MCF 10A (cell line): ENCODE data around the gene ZNF559. TPM values are rescaled to one million over a fixed set of nuclear protein-coding genes. Genes with fewer than 3 reads are reported as not detected.

Experiments
- BruUV-seq: library from RNA; stranded (reverse); fragments of 400-500 nt; replicated peaks from 2 replicates; lab custom pipeline; 2021; lab: Mats Ljungman, UMichigan
- CTCF ChIA-PET: fragments of 300-600 bp; sonication (Branson Sonifier 250); formaldehyde crosslinking; extraction: SDS; loops from one replicate; lab custom pipeline; 2021; ENCODE audit warnings: antibody characterized with exemption, inconsistent platforms; lab: Yijun Ruan, JAX
- POLR2A ChIA-PET: fragments of 300-600, 350-650 bp; sonication (Branson Sonifier 250); formaldehyde crosslinking; extraction: SDS; loops from one replicate; lab custom pipeline; 2020; ENCODE audit warnings: antibody characterized with exemption, inconsistent platforms; lab: Yijun Ruan, JAX
- DNase-seq: peaks from one replicate; pipeline ENCODE4 v3.0.0-alpha.2; 2018; ENCODE audit not compliant: unreplicated experiment
- H3K27ac Mint-ChIP-seq: one replicate; pipeline ENCODE4 v1.8.0; 2022; ENCODE audit warnings: mild to moderate bottlenecking, low read depth, mixed read lengths; ENCODE audit not compliant: unreplicated experiment
- H3K27me3 Mint-ChIP-seq: one replicate; pipeline ENCODE4 v1.8.0; 2022; ENCODE audit warnings: mixed read lengths; ENCODE audit not compliant: insufficient read depth, unreplicated experiment
- H3K36me3 Mint-ChIP-seq: one replicate; pipeline ENCODE4 v1.8.0; 2022; ENCODE audit warnings: mild to moderate bottlenecking, moderate library complexity, mixed read lengths; ENCODE audit not compliant: insufficient read depth, unreplicated experiment
- H3K4me1 Mint-ChIP-seq: one replicate; pipeline ENCODE4 v1.8.0; 2022; ENCODE audit warnings: mixed read lengths; ENCODE audit not compliant: insufficient read depth, unreplicated experiment
- H3K4me3 Mint-ChIP-seq: one replicate; pipeline ENCODE4 v1.8.0; 2022; ENCODE audit warnings: mild to moderate bottlenecking, moderate library complexity, mixed read lengths; ENCODE audit not compliant: unreplicated experiment
- H3K9me3 Mint-ChIP-seq: one replicate; pipeline ENCODE4 v1.8.0; 2022; ENCODE audit warnings: mixed read lengths; ENCODE audit not compliant: unreplicated experiment
- intact Hi-C: fragments of 100-400 bp; cut with micrococcal nuclease; formaldehyde crosslinking; loops from 2 replicates; pipeline ENCODE4 v1.14.1; 2022
- total RNA-seq: library from RNA; stranded (reverse); gene quantifications from 2 replicates; pipeline ENCODE4 v1.2.3, GENCODE V29; 2022
- TF ChIP-seq, protein P1 (sequence below): fragments of 200-600 bp; IDR thresholded peaks from one replicate; pipeline ENCODE4 v1.8.0; 2022; ENCODE audit warnings: antibody characterized with exemption, mild to moderate bottlenecking; ENCODE audit not compliant: unreplicated experiment

Gene ZNF559
- total RNA-seq, 1 experiment from 2014 or later: 10.7 TPM

DNA sequence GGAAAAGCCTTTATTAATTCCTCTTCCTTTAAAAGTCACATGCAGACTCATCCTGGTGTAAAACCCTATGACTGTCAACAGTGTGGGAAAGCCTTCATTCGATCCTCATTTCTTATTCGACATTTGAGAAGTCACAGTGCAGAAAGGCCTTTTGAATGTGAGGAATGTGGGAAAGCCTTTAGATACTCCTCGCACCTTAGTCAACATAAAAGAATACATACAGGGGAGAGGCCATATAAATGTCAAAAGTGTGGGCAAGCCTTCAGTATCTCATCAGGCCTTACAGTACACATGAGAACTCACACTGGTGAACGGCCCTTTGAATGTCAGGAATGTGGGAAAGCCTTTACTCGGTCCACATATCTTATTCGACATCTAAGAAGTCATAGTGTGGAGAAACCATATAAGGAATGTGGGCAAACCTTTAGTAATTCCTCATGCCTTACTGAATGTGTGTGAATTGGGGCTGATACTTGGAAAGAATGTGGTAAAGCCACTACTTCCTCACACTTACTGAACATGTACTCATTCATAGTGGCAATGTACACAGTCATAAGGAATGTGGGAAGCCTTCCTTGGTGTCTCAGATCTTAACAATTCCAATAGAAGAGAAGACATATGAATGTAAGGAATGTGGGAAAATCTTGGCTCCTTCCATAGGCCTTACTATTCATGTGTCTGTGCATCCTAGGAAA lies 18.8 kb downstream of the ZNF559 start:
- ChIA-PET POLR2A (no interaction called here), CTCF (no interaction called here)
- H3K4me3 Mint-ChIP-seq: no peak overlapping the region
- H3K36me3 Mint-ChIP-seq: peaks cover 24% of the 10 kb centered on the region
- TF ChIP-seq, protein P1, sequence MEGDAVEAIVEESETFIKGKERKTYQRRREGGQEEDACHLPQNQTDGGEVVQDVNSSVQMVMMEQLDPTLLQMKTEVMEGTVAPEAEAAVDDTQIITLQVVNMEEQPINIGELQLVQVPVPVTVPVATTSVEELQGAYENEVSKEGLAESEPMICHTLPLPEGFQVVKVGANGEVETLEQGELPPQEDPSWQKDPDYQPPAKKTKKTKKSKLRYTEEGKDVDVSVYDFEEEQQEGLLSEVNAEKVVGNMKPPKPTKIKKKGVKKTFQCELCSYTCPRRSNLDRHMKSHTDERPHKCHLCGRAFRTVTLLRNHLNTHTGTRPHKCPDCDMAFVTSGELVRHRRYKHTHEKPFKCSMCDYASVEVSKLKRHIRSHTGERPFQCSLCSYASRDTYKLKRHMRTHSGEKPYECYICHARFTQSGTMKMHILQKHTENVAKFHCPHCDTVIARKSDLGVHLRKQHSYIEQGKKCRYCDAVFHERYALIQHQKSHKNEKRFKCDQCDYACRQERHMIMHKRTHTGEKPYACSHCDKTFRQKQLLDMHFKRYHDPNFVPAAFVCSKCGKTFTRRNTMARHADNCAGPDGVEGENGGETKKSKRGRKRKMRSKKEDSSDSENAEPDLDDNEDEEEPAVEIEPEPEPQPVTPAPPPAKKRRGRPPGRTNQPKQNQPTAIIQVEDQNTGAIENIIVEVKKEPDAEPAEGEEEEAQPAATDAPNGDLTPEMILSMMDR: no peak
- no TSS peak for BruUV-seq
- H3K27ac Mint-ChIP-seq: no peak overlapping the region
- intact Hi-C loops: no loop called here
- no peaks in the 10 kb centered on the region for H3K4me1 Mint-ChIP-seq
- H3K27me3 Mint-ChIP-seq: no peaks in the 10 kb centered on the region
- peaks cover 49% of the 10 kb centered on the region for H3K9me3 Mint-ChIP-seq
- DNase-seq: no peak

DNA sequence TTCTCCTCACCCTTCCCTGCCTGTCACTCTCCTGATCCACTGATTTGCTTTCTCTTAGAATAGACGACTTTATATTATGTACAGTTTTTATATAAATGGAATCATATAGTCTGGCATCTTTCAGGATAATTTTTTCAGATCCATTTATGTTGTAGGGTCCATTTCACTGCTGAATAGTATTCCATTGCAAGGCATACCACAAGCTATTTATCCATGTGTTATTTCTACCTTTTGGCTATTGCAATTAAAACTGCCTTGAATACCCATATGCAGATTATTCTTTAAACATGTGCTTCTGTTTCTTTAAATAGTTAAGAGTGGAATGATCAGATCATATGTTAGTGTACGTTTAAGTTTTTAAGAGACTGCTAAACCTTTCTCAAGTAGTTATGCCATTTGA lies 21.0 kb downstream of the ZNF559 start:
- Mint-ChIP-seq H3K27me3 (no peaks in the 10 kb centered on the region), H3K9me3 (peaks cover 49% of the 10 kb centered on the region), H3K27ac (no peak overlapping the region), H3K4me3 (no peak overlapping the region), H3K4me1 (no peaks in the 10 kb centered on the region), H3K36me3 (peaks cover 26% of the 10 kb centered on the region)
- ChIA-PET CTCF (no interaction called here), POLR2A (no interaction called here)
- intact Hi-C loops: no loop called here
- TF ChIP-seq, protein P1: no peak
- DNase-seq: no peak
- BruUV-seq: no TSS peak

DNA sequence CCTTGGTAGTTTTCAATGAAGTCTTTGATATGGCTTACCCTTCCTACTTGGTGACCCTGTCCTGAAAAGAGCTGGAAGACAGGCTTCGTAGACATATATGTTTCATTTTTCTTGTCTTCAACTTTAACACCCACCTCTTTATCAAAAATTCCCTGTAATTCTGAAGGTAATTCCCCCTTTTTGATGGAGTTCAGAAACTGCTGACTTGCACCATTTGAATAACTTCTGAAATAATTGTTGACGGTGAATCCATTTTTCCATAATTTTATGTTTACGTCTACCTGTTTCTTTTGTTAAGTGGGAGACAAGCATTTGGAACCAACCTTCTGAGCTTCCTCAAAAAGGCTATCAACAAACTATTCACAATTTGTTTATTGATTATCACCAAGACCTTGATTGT lies 24.3 kb downstream of the ZNF559 start:
- no TSS peak for BruUV-seq
- intact Hi-C loops: no loop called here
- Mint-ChIP-seq H3K9me3 (peaks cover 40% of the 10 kb centered on the region), H3K4me1 (no peaks in the 10 kb centered on the region), H3K4me3 (no peak overlapping the region), H3K36me3 (peaks cover 7% of the 10 kb centered on the region), H3K27me3 (no peaks in the 10 kb centered on the region), H3K27ac (no peak overlapping the region)
- no peak for DNase-seq
- CTCF ChIA-PET: interaction anchor here (0.5 to 0.6 kb wide), 2 partner anchors 8 to 37 kb away, joined by 4 read pairs; no protein-coding TSS in a partner anchor
- POLR2A ChIA-PET: no interaction called here
- TF ChIP-seq, protein P1: no peak

DNA sequence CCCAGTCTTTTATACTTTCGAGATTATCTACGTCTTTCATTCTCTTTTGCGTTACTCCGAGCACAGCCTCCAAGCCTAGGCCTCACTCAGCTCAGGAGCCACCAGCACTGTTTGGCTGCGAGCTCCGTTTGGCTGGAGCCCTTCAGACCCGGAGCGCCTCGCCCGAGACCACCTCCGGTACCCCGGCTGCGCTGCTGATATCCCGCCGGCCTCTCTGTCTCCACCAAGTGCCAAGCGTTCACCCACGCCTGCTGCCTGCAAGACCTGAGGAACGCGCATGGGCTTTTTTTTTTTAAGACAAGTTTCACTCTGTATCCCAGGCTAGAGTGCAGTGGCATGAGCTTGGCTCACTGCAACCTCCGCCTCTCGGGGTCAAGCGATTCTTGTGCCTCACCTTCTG lies 24.7 kb downstream of the ZNF559 start:
- POLR2A ChIA-PET: no interaction called here
- no peak overlapping the region for H3K4me3 Mint-ChIP-seq
- TF ChIP-seq, protein P1: no peak
- no peaks in the 10 kb centered on the region for H3K27me3 Mint-ChIP-seq
- no peak for DNase-seq
- peaks cover 5% of the 10 kb centered on the region for H3K36me3 Mint-ChIP-seq
- intact Hi-C loops: no loop called here
- H3K9me3 Mint-ChIP-seq: peaks cover 36% of the 10 kb centered on the region
- H3K4me1 Mint-ChIP-seq: no peaks in the 10 kb centered on the region
- CTCF ChIA-PET: interaction anchor here (0.6 kb wide), 1 partner anchor 36 kb away, joined by 4 read pairs; no protein-coding TSS in a partner anchor
- no peak overlapping the region for H3K27ac Mint-ChIP-seq
- no TSS peak for BruUV-seq
